OCI-LY1 (cell line): ENCODE measurements around the gene GRIK2.

ENCODE experiments used
- EZH2 ChIP-seq: fragments of 200-600 bp; sonication (generic), shearing (Covaris generic); IDR thresholded peaks from 2 replicates; pipeline ENCODE4 v1.8.0; 2017; ENCODE audit warnings: borderline replicate concordance, mixed run types, mild to moderate bottlenecking, antibody characterized with exemption, low read length, moderate library complexity, mixed read lengths
- TF ChIP-seq, protein P1 (sequence below): fragments of 200-600 bp; sonication (generic), shearing (Covaris generic); IDR thresholded peaks from 2 replicates; pipeline ENCODE4 v1.5.1; 2017; ENCODE audit warnings: mild to moderate bottlenecking, antibody characterized with exemption, low read length, moderate library complexity, mixed read lengths

DNA sequence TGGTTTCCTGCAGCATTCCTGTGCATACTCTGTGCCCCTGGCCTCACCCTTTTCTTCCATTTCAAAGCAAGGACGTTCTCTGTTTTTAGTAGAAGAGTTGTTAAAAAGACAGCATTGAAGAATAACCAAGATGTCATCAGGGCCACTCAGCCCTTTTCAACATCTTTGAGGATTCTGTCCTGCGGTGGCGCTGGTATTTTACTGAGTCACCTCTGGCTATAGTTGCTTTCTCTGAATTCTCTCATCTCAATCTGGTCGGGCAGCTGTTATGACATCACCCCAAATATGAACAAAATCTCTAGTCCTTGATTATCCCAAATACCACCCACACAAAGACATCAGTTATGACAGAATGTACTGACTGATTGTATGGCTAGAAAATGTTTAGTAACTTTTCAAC, 204.2 kb downstream of the GRIK2 start:
- no peak for TF ChIP-seq EZH2
- TF ChIP-seq, protein P1, sequence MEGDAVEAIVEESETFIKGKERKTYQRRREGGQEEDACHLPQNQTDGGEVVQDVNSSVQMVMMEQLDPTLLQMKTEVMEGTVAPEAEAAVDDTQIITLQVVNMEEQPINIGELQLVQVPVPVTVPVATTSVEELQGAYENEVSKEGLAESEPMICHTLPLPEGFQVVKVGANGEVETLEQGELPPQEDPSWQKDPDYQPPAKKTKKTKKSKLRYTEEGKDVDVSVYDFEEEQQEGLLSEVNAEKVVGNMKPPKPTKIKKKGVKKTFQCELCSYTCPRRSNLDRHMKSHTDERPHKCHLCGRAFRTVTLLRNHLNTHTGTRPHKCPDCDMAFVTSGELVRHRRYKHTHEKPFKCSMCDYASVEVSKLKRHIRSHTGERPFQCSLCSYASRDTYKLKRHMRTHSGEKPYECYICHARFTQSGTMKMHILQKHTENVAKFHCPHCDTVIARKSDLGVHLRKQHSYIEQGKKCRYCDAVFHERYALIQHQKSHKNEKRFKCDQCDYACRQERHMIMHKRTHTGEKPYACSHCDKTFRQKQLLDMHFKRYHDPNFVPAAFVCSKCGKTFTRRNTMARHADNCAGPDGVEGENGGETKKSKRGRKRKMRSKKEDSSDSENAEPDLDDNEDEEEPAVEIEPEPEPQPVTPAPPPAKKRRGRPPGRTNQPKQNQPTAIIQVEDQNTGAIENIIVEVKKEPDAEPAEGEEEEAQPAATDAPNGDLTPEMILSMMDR = no peak
